HEK293 (cell line): ENCODE data around the gene TMEM203.

Experiments used
- CTCF ChIA-PET: fragments of 350-600 bp; formaldehyde crosslinking; extraction: SDS; loops from one replicate; lab custom pipeline; 2021; ENCODE audit warnings: antibody characterized with exemption; lab: Yijun Ruan, JAX
- POLR2A ChIA-PET: fragments of 300-600 bp; formaldehyde crosslinking; extraction: SDS; loops from one replicate; lab custom pipeline; 2020; ENCODE audit warnings: antibody characterized with exemption, inconsistent platforms; lab: Yijun Ruan, JAX
- H3K27ac ChIP-seq: fragments of 200-500 bp; sonication (Bioruptor generic); 2 replicates; pipeline ENCODE4 v1.5.1; 2014; ENCODE audit warnings: low read depth, low read length, control low read depth, inconsistent platforms; ENCODE audit errors: extremely low read depth
- H3K36me3 ChIP-seq, 2 experiments: fragments of 200-500 bp in 1 of 2; sonication (Bioruptor generic) in 1 of 2; 1 replicate in 1 of 2; 2 replicates in 1 of 2; pipeline ENCODE4 v1.5.1; 2014 to 2017; ENCODE audit warnings: inconsistent platforms in 2 of 2, low read length in 2 of 2; ENCODE audit not compliant: control insufficient read depth in 2 of 2, insufficient read depth in 1 of 2
- H3K4me1 ChIP-seq: fragments of 200-500 bp; sonication (Bioruptor generic); 2 replicates; pipeline ENCODE4 v1.5.1; 2014; ENCODE audit warnings: mild to moderate bottlenecking, low read length, inconsistent platforms; ENCODE audit not compliant: control insufficient read depth, insufficient read depth
- H3K4me3 ChIP-seq: 2 replicates; pipeline ENCODE4 v1.5.1; 2011; ENCODE audit warnings: low read depth, mild to moderate bottlenecking, control low read depth, low read length, moderate library complexity
- H3K9me3 ChIP-seq: fragments of 200-500 bp; sonication (Bioruptor generic); 2 replicates; pipeline ENCODE4 v1.5.1; 2014; ENCODE audit warnings: low read depth, low read length, inconsistent platforms; ENCODE audit not compliant: control insufficient read depth, insufficient read depth
- BCL11B ChIP-seq: fragments of 450-650 bp; formaldehyde crosslinking; IDR thresholded peaks from 2 replicates; pipeline ENCODE4 v1.5.1; 2016; ENCODE audit warnings: low read depth, missing biosample characterization, missing genetic modification characterization
- CTCF ChIP-seq: fragments of 450-650 bp; formaldehyde crosslinking; IDR thresholded peaks from 2 replicates; pipeline ENCODE4 v1.5.1; 2016; ENCODE audit warnings: missing biosample characterization, missing genetic modification characterization
- EGR2 ChIP-seq: fragments of 450-650 bp; formaldehyde crosslinking; IDR thresholded peaks from 2 replicates; pipeline ENCODE4 v1.5.1; 2016; ENCODE audit warnings: low read depth, missing biosample characterization, missing genetic modification characterization
- GLIS1 ChIP-seq: fragments of 450-650 bp; formaldehyde crosslinking; IDR thresholded peaks from 2 replicates; pipeline ENCODE4 v1.5.1; 2016; ENCODE audit warnings: missing biosample characterization, missing genetic modification characterization
- HIC1 ChIP-seq: fragments of 450-650 bp; formaldehyde crosslinking; IDR thresholded peaks from 2 replicates; pipeline ENCODE4 v1.5.1; 2016; ENCODE audit warnings: missing biosample characterization, missing genetic modification characterization
- IKZF3 ChIP-seq: fragments of 450-650 bp; IDR thresholded peaks from 2 replicates; pipeline ENCODE4 v1.5.0; 2018; ENCODE audit warnings: missing biosample characterization, mild to moderate bottlenecking, missing genetic modification characterization, moderate library complexity
- KLF9 ChIP-seq: fragments of 450-650 bp; formaldehyde crosslinking; IDR thresholded peaks from 2 replicates; pipeline ENCODE4 v1.5.1; 2016; ENCODE audit warnings: missing biosample characterization, missing genetic modification characterization, low read depth
- PRDM4 ChIP-seq: fragments of 450-650 bp; formaldehyde crosslinking; IDR thresholded peaks from 2 replicates; pipeline ENCODE4 v1.5.1; 2017; ENCODE audit warnings: missing biosample characterization, missing genetic modification characterization
- REPIN1 ChIP-seq: fragments of 450-650 bp; formaldehyde crosslinking; IDR thresholded peaks from 2 replicates; pipeline ENCODE4 v1.5.1; 2017; ENCODE audit warnings: missing biosample characterization, missing genetic modification characterization, low read depth
- SCRT1 ChIP-seq: fragments of 450-650 bp; formaldehyde crosslinking; IDR thresholded peaks from 2 replicates; pipeline ENCODE4 v1.5.1; 2016; ENCODE audit warnings: missing biosample characterization, missing genetic modification characterization, borderline replicate concordance
- SCRT2 ChIP-seq: fragments of 450-650 bp; formaldehyde crosslinking; IDR thresholded peaks from 2 replicates; pipeline ENCODE4 v1.5.1; 2016; ENCODE audit warnings: missing biosample characterization, missing genetic modification characterization
- ZFP37 ChIP-seq: fragments of 450-650 bp; formaldehyde crosslinking; IDR thresholded peaks from 2 replicates; pipeline ENCODE4 v1.5.1; 2016; ENCODE audit warnings: missing biosample characterization, missing genetic modification characterization
- ZNF146 ChIP-seq: fragments of 450-650 bp; formaldehyde crosslinking; IDR thresholded peaks from 2 replicates; pipeline ENCODE4 v1.5.1; 2016; ENCODE audit warnings: missing biosample characterization, missing genetic modification characterization
- ZNF184 ChIP-seq: fragments of 450-650 bp; IDR thresholded peaks from 2 replicates; pipeline ENCODE4 v1.5.1; 2018; ENCODE audit warnings: missing biosample characterization, mild to moderate bottlenecking, missing genetic modification characterization
- ZNF24 ChIP-seq: fragments of 450-650 bp; formaldehyde crosslinking; IDR thresholded peaks from 2 replicates; pipeline ENCODE4 v1.5.1; 2016; ENCODE audit warnings: missing biosample characterization, missing genetic modification characterization
- ZNF324 ChIP-seq: fragments of 450-650 bp; formaldehyde crosslinking; IDR thresholded peaks from 2 replicates; pipeline ENCODE4 v1.5.1; 2016; ENCODE audit warnings: missing biosample characterization, missing genetic modification characterization
- ZNF404 ChIP-seq: fragments of 450-650 bp; formaldehyde crosslinking; IDR thresholded peaks from 2 replicates; pipeline ENCODE4 v1.5.1; 2017; ENCODE audit warnings: missing biosample characterization, missing genetic modification characterization
- ZNF513 ChIP-seq: fragments of 450-650 bp; IDR thresholded peaks from 2 replicates; pipeline ENCODE4 v1.5.1; 2018; ENCODE audit warnings: missing biosample characterization, missing genetic modification characterization
- ZNF529 ChIP-seq: fragments of 450-650 bp; formaldehyde crosslinking; IDR thresholded peaks from 2 replicates; pipeline ENCODE4 v1.5.1; 2017; ENCODE audit warnings: missing genetic modification characterization, missing biosample characterization; ENCODE audit not compliant: insufficient replicate concordance
- ZNF530 ChIP-seq: fragments of 450-650 bp; formaldehyde crosslinking; IDR thresholded peaks from 2 replicates; pipeline ENCODE4 v1.5.1; 2016; ENCODE audit warnings: low read depth, missing biosample characterization, missing genetic modification characterization
- ZNF544 ChIP-seq: fragments of 450-650 bp; formaldehyde crosslinking; IDR thresholded peaks from 2 replicates; pipeline ENCODE4 v1.5.0; 2017; ENCODE audit warnings: missing biosample characterization, missing genetic modification characterization
- ZNF548 ChIP-seq: fragments of 450-650 bp; formaldehyde crosslinking; IDR thresholded peaks from 2 replicates; pipeline ENCODE4 v1.5.1; 2016; ENCODE audit warnings: missing biosample characterization, missing genetic modification characterization
- ZNF677 ChIP-seq: fragments of 450-650 bp; IDR thresholded peaks from 2 replicates; pipeline ENCODE4 v1.5.0; 2018; ENCODE audit warnings: missing biosample characterization, mild to moderate bottlenecking, missing genetic modification characterization, moderate library complexity
- ZNF704 ChIP-seq: fragments of 450-650 bp; formaldehyde crosslinking; IDR thresholded peaks from 2 replicates; pipeline ENCODE4 v1.5.1; 2016; ENCODE audit warnings: missing biosample characterization, missing genetic modification characterization
- ZNF707 ChIP-seq: fragments of 450-650 bp; formaldehyde crosslinking; IDR thresholded peaks from 2 replicates; pipeline ENCODE4 v1.5.1; 2016; ENCODE audit warnings: missing biosample characterization, missing genetic modification characterization
- ZNF830 ChIP-seq: fragments of 450-650 bp; IDR thresholded peaks from 2 replicates; pipeline ENCODE4 v1.5.0; 2018; ENCODE audit warnings: missing biosample characterization, missing genetic modification characterization, low read depth, mild to moderate bottlenecking, moderate library complexity
- ZSCAN4 ChIP-seq: fragments of 450-650 bp; formaldehyde crosslinking; IDR thresholded peaks from 2 replicates; pipeline ENCODE4 v1.5.1; 2017; ENCODE audit warnings: missing biosample characterization, missing genetic modification characterization

TMEM203 gene

GRCh38 chr9:137191245-137191644 lies 14.2 kb downstream of the TMEM203 start:
- no peaks in the 10 kb centered on the region for H3K9me3 ChIP-seq
- peaks cover 0 to 43% of the 10 kb centered on the region in 2 experiments; a peak in 1 of 3 replicates for H3K36me3 ChIP-seq
- peaks cover 14% of the 10 kb centered on the region for H3K4me1 ChIP-seq
- H3K4me3 ChIP-seq = no peak overlapping the region
- no peak overlapping the region for H3K27ac ChIP-seq
- ChIA-PET POLR2A (interaction anchor here (1.3 to 7.1 kb wide), 4 partner anchors 14 to 32 kb away, joined by 5 to 178 read pairs (median 11); partner anchors contain the start of genes NDOR1, TMEM203 and TPRN), CTCF (interaction anchor here (0.8 to 2.9 kb wide), 3 partner anchors 15 to 46 kb away, joined by 3 to 15 read pairs (median 4); no protein-coding TSS in a partner anchor)
- TF ChIP-seq EGR2 (tag by site-specific recombination) (no peak), IKZF3 (tag by site-specific recombination) (no peak), ZNF324 (tag by site-specific recombination) (no peak), KLF9 (tag by site-specific recombination) (no peak), ZNF24 (tag by site-specific recombination) (no peak), ZSCAN4 (tag by site-specific recombination) (no peak), ZNF707 (tag by site-specific recombination) (no peak), BCL11B (tag by site-specific recombination) (peak; percentile 75), ZNF830 (tag by site-specific recombination) (no peak), ZNF704 (no peak), ZNF548 (tag by site-specific recombination) (no peak), PRDM4 (tag by site-specific recombination) (no peak), REPIN1 (tag by site-specific recombination) (no peak), ZNF544 (tag by site-specific recombination) (no peak), CTCF (tag by site-specific recombination) (no peak), ZNF529 (tag by site-specific recombination) (no peak), HIC1 (no peak), GLIS1 (tag by site-specific recombination) (peak; percentile 92), ZFP37 (no peak), ZNF530 (tag by site-specific recombination) (no peak), ZNF677 (no peak), SCRT1 (tag by site-specific recombination) (peak; percentile 71; the same call in 1 of the 2 replicates), ZNF184 (tag by site-specific recombination) (no peak), SCRT2 (peak; percentile 90), ZNF404 (tag by site-specific recombination) (no peak), ZNF513 (no peak), ZNF146 (no peak)
